Activated B cell treated with CpG ODN at 0.5 μM for 24 hours (primary cell): ENCODE measurements around the gene IL1F10. TPM values are rescaled to one million over a fixed set of nuclear protein-coding genes. Genes with fewer than 3 reads are reported as not detected.
"Not testable (repeated sequence)": the region's sequence is repeated elsewhere in the genome, so short reads cannot be mapped to it uniquely, and the experiment has no call there.

Experiments used
- ATAC-seq: fragments of 200-7000 bp; cut with Tn5 transposase; one replicate; pipeline ENCODE4 v1.10.0; 2021; ENCODE audit warnings: low read depth, mild to moderate bottlenecking, moderate library complexity
- CTCF ChIA-PET: fragments of 350-600 bp; sonication (Branson Sonifier 250); formaldehyde crosslinking; loops from one replicate; lab custom pipeline; 2021; ENCODE audit warnings: antibody characterized with exemption; lab: Charles Lee
- POLR2A ChIA-PET: fragments of 350-600 bp; sonication (Branson Sonifier 250); formaldehyde crosslinking; loops from one replicate; lab custom pipeline; 2021; ENCODE audit warnings: antibody characterized with exemption; lab: Charles Lee
- DNase-seq: peaks from one replicate; pipeline ENCODE4 v3.0.0; 2022
- H3K27ac Mint-ChIP-seq: one replicate; pipeline ENCODE4 v1.8.0; 2020; ENCODE audit warnings: mixed read lengths
- H3K27me3 Mint-ChIP-seq: one replicate; pipeline ENCODE4 v1.8.0; 2021; ENCODE audit warnings: mixed read lengths
- H3K36me3 Mint-ChIP-seq: one replicate; pipeline ENCODE4 v1.8.0; 2021; ENCODE audit warnings: low read depth, mixed read lengths
- H3K4me1 Mint-ChIP-seq: one replicate; pipeline ENCODE4 v1.8.0; 2021; ENCODE audit warnings: mixed read lengths
- H3K4me3 Mint-ChIP-seq: one replicate; pipeline ENCODE4 v1.8.0; 2020; ENCODE audit warnings: mild to moderate bottlenecking, mixed read lengths
- H3K9me3 Mint-ChIP-seq: one replicate; pipeline ENCODE4 v1.8.0; 2020; ENCODE audit warnings: mixed read lengths
- intact Hi-C: fragments of 100-400 bp; cut with micrococcal nuclease; formaldehyde crosslinking; loops from one replicate; pipeline ENCODE4 v1.15.1; 2024
- total RNA-seq: library from RNA; stranded (reverse); gene quantifications from 2 replicates; pipeline ENCODE4 v1.2.3, GENCODE V29; 2022
- TF ChIP-seq, protein P1 (sequence below): fragments of 200-600 bp; IDR thresholded peaks from one replicate; pipeline ENCODE4 v1.8.0; 2022; ENCODE audit warnings: antibody characterized with exemption, mild to moderate bottlenecking

IL1F10 gene
- total RNA-seq, 1 donor from 2014 or later, result not detected

DNA sequence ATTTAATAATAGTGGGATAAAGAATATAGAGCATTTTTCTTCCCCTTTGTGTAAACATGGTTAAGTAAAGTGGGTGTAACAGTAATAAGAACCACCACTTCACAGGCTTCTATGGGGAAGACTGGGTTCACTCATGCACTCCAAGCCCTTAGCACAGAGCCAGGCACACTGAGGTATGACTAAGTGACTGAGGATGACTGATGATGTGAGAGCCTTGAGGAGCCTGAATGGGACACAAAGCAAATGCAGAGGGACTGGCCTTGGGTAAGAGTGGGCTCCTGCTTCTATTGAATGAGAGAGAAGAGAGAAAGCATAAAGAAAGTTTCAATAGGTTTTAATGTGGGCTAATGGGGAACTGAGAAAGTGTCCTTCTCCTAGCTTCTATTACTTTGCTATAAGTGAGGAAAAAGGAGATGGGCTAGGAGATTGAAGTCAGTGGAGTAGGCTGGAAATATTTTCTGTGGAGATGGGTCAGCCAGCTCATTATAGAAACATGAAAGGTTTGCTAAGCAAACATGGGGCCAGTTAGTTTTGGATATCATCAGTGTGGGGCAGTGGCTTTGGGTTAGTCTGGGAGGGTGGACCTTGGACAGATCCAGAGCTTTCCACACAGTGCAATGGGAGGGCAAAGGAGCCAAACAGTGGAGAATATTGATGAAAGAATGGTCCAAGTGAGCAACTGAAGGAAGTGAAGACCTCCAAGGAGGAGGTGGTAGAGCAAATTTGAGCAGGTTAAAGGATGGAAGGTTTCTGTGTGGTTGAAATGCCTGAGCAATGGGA is 20.6 kb downstream of the IL1F10 start:
- Mint-ChIP-seq H3K9me3 (no peaks in the 10 kb centered on the region), H3K36me3 (no peaks in the 10 kb centered on the region), H3K27ac (no peak overlapping the region), H3K4me1 (no peaks in the 10 kb centered on the region), H3K4me3 (no peak overlapping the region), H3K27me3 (no peaks in the 10 kb centered on the region)
- CTCF ChIA-PET, result interaction anchor here (1.0 kb wide), 1 partner anchor 9 kb away, joined by 5 read pairs; no protein-coding TSS in a partner anchor
- intact Hi-C loops, result no loop called here
- TF ChIP-seq, protein P1, sequence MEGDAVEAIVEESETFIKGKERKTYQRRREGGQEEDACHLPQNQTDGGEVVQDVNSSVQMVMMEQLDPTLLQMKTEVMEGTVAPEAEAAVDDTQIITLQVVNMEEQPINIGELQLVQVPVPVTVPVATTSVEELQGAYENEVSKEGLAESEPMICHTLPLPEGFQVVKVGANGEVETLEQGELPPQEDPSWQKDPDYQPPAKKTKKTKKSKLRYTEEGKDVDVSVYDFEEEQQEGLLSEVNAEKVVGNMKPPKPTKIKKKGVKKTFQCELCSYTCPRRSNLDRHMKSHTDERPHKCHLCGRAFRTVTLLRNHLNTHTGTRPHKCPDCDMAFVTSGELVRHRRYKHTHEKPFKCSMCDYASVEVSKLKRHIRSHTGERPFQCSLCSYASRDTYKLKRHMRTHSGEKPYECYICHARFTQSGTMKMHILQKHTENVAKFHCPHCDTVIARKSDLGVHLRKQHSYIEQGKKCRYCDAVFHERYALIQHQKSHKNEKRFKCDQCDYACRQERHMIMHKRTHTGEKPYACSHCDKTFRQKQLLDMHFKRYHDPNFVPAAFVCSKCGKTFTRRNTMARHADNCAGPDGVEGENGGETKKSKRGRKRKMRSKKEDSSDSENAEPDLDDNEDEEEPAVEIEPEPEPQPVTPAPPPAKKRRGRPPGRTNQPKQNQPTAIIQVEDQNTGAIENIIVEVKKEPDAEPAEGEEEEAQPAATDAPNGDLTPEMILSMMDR, result no peak
- no peak for DNase-seq
- POLR2A ChIA-PET, result no interaction called here
- no peak for ATAC-seq

DNA sequence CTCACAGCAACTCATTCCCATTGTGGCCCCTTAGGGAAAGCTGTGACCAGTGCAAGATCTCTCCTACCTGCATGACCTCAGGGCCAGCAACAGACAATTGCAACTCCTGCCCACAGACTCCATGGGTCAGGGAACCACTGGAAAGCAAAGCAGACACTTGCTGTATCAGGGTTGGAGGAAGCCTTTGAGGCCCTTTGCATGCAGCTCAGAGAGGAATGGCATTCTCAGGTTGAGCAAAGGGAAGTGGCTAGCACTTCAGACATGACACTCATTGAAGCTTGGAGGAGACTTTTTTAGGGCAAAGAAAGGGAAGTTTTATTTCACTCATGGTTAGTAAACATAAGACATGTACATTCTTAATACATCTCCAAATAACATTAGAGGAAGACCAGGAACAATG is 22.1 kb downstream of the IL1F10 start:
- TF ChIP-seq, protein P1, result no peak
- Mint-ChIP-seq H3K36me3 (no peaks in the 10 kb centered on the region), H3K27me3 (peaks cover 8% of the 10 kb centered on the region), H3K4me1 (no peaks in the 10 kb centered on the region), H3K27ac (no peak overlapping the region), H3K9me3 (peaks cover 4% of the 10 kb centered on the region), H3K4me3 (no peak overlapping the region)
- DNase-seq, result no peak
- CTCF ChIA-PET, result interaction anchor here (1.1 kb wide), 1 partner anchor 10 kb away, joined by 4 read pairs; no protein-coding TSS in a partner anchor
- POLR2A ChIA-PET, result no interaction called here
- intact Hi-C loops, result no loop called here
- ATAC-seq, result no peak

DNA sequence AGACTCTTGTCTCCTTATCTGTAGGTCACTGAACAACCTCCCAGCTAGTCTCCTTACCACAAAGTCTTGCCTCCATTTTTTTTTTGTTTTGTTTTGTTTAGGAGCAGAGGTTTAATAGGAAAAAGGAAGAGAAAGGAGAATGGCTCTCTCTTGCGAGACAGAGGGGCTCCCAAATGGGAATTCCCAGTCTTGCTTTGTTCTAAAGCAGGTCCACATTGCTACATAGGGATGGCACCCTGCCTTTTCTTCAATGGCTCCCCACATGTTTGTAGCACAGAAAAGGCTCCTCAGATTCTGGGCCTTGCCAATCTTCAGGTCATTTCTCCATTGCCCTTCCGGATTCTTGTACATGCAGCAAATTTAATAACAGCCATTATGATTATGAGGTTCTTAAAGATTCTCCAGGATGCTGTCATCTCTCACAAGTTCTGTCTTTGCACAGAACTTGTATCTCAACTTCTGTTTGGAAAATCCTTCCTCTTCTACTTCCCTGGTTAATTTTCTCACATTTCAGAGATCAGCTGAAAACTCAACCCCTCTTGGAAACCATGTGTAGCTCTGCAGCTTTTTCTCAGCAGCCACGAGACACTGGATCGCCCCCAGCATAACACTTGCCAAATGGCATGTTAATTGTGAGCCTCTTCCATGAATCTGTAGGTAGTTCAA is 23.6 kb downstream of the IL1F10 start:
- H3K9me3 Mint-ChIP-seq, result peaks cover 10% of the 10 kb centered on the region
- no peaks in the 10 kb centered on the region for H3K4me1 Mint-ChIP-seq
- peaks cover 13% of the 10 kb centered on the region for H3K27me3 Mint-ChIP-seq
- POLR2A ChIA-PET, result no interaction called here
- H3K4me3 Mint-ChIP-seq, result no peak overlapping the region
- CTCF ChIA-PET, result interaction anchor here (1.5 kb wide), 1 partner anchor 11 kb away, joined by 5 read pairs; no protein-coding TSS in a partner anchor
- no peak overlapping the region for H3K27ac Mint-ChIP-seq
- H3K36me3 Mint-ChIP-seq, result peaks cover 6% of the 10 kb centered on the region
- intact Hi-C loops, result no loop called here
- TF ChIP-seq, protein P1, result no peak
- ATAC-seq, result no peak
- no peak for DNase-seq

DNA sequence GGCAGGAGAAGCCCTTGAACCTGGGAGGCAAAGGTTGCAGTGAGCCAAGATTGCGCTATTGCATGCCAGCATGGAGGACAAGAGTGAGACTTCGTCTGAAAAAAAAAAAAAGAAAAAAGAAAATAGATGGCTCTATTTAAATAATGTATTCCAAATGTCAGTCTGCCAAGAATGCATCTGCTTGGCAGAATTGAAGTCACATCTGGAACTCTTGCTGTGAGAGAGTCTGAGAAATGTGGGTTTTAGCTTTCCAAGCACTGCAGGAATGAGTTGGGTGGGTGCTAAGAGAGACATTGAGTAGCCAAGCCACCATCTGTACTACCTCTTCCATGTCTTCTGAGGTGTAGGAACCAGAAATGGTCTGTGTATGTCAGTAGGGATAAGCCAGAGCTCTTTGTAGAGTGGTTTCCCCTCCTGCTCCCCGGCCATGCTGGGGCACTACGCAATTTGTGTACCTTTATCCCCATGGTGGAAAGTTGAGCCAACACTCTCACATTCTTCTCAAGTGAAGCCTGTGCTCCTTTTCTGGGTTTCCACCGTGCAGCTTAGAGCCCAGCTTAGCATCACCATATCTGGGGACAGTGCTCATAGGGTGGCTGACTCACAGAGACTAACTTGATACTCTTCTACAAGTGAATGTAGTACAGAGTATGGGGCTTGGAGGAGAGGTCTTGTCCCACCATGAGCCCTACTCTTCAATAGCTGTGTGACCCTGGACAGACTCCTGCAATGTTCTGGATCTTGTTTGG is 25.3 kb downstream of the IL1F10 start:
- CTCF ChIA-PET, result no interaction called here
- Mint-ChIP-seq H3K4me1 (peaks cover 8% of the 10 kb centered on the region), H3K27ac (no peak overlapping the region), H3K27me3 (peaks cover 13% of the 10 kb centered on the region), H3K9me3 (peaks cover 14% of the 10 kb centered on the region), H3K36me3 (peaks cover 6% of the 10 kb centered on the region), H3K4me3 (no peak overlapping the region)
- intact Hi-C loops, result no loop called here
- POLR2A ChIA-PET, result no interaction called here
- DNase-seq (no peak), ATAC-seq (no peak)
- TF ChIP-seq, protein P1, result no peak

DNA sequence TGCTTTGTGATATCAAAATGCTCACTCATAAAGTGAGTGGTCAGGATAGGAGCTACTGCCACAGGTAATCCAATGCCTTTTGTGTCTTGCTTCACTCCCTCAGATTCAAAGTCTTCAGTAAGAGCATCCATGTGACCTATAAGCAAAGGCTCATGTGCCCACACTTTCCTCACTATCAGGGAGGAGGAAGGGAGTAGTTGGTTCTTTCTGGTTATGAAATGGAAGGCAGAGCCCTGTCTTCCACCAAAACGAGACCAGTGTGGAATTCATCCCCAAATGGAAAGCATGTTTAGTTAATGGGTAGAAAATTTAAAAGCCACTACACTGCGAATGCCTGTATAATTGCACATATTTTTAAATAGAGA is 25.8 kb downstream of the IL1F10 start:
- ChIA-PET POLR2A (no interaction called here), CTCF (no interaction called here)
- Mint-ChIP-seq H3K4me3 (no peak overlapping the region), H3K27me3 (peaks cover 13% of the 10 kb centered on the region), H3K4me1 (peaks cover 13% of the 10 kb centered on the region), H3K36me3 (peaks cover 6% of the 10 kb centered on the region), H3K27ac (no peak overlapping the region), H3K9me3 (peaks cover 14% of the 10 kb centered on the region)
- no peak for ATAC-seq
- no peak for DNase-seq
- intact Hi-C loops, result no loop called here
- TF ChIP-seq, protein P1, result no peak

DNA sequence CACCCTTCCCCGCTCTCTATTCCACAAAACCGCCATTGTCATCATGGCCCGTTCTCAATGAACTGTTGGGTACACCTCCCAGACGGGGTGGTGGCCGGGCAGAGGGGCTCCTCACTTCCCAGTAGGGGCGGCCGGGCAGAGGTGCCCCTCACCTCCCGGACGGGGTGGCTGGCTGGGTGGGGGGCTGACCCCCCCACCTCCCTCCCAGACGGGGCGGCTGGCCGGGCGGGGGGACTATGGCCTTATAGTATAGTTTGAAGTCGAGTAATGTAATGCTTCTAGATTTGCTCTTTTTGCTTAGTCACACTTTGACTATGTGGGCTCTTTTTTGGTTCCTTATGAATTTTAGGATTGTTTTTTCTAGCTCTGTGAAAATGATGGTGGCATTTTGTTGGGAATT is 28.5 kb downstream of the IL1F10 start:
- DNase-seq, H3K36me3 Mint-ChIP-seq, POLR2A ChIA-PET, ATAC-seq, H3K4me3 Mint-ChIP-seq, H3K27ac Mint-ChIP-seq, intact Hi-C loops, CTCF ChIA-PET: not testable (repeated sequence)
- peaks cover 14% of the 10 kb centered on the region for H3K9me3 Mint-ChIP-seq
- peaks cover 16% of the 10 kb centered on the region for H3K27me3 Mint-ChIP-seq
- peaks cover 13% of the 10 kb centered on the region for H3K4me1 Mint-ChIP-seq
